ENCODE data around the gene GCGR. TPM values are rescaled to one million over a fixed set of nuclear protein-coding genes. Genes with fewer than 3 reads are reported as not detected.

The GCGR gene
- total RNA-seq, 1 experiment from 2014 or later, result 1.4 TPM

DNA sequence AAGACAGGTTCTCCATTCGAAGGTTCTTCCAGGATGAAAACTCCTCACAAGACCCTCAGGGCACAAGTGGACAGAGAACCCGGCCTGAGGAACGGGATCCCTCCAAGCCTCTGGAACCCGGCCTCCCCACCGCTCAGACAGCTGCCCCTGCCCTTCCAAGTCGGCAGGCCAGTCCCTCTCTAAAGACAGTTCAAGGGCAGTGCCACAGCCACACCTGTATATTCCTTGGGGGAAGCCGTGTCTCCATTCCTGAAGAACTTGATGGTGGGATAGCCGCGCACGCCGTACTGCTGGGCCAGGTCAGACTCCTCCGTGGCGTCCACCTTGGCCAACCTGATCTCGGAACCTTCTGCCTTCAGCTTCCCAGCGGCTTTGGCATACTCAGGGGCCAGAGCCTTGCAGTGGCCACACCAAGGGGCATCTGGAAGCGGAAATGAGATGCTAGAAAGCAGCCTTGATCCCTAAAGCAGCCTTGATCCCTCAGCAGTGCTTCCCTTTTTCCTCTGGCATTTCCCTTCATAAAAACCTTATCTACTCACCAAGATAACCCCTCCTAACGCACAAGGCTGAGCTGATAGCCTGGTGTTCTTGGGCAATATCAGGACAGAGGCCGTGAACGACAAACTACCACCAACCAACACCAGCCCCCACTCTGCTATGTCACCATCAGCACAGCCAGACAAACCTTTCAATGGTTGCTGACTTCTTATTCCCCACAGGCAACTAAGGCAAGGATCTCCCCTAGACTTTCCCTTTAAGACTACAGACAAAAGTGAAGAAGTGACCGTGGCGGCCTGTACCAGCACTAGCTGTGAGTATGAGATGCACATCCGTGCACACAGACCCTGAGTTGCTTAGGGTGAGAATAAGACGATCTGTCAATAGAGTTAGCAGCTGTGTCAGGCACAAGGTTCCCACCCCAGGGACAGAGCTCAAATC lies 55.3 kb downstream of the GCGR start:
- peaks cover 43% of the 10 kb centered on the region for H3K36me3 Mint-ChIP-seq
- H3K27ac Mint-ChIP-seq, result peak overlapping the region; percentile 85
- ATAC-seq, result no peak
- 0 out of 2 replicates have a peak, but pooled peaks have one; percentile 13 for TF ChIP-seq SMAD3 (CRISPR knock-in tag; IDR thresholded peaks at IDR 0.05; ENCODE audit: borderline replicate concordance)
- TF ChIP-seq, protein P1, sequence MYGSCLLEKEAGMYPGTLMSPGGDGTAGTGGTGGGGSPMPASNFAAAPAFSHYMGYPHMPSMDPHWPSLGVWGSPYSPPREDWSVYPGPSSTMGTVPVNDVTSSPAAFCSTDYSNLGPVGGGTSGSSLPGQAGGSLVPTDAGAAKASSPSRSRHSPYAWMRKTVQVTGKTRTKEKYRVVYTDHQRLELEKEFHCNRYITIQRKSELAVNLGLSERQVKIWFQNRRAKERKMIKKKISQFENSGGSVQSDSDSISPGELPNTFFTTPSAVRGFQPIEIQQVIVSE (CRISPR knock-in tag; IDR thresholded peaks at IDR 0.05; ENCODE audit: borderline replicate concordance), result no peak
- TF ChIP-seq ZNF232 (CRISPR knock-in tag; IDR thresholded peaks at IDR 0.05), result 0 out of 2 replicates have a peak, but pooled peaks have one; percentile 36
- TF ChIP-seq, protein P2, sequence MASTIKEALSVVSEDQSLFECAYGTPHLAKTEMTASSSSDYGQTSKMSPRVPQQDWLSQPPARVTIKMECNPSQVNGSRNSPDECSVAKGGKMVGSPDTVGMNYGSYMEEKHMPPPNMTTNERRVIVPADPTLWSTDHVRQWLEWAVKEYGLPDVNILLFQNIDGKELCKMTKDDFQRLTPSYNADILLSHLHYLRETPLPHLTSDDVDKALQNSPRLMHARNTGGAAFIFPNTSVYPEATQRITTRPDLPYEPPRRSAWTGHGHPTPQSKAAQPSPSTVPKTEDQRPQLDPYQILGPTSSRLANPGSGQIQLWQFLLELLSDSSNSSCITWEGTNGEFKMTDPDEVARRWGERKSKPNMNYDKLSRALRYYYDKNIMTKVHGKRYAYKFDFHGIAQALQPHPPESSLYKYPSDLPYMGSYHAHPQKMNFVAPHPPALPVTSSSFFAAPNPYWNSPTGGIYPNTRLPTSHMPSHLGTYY (CRISPR knock-in tag; IDR thresholded peaks at IDR 0.05), result no peak
- TF ChIP-seq, protein P3, sequence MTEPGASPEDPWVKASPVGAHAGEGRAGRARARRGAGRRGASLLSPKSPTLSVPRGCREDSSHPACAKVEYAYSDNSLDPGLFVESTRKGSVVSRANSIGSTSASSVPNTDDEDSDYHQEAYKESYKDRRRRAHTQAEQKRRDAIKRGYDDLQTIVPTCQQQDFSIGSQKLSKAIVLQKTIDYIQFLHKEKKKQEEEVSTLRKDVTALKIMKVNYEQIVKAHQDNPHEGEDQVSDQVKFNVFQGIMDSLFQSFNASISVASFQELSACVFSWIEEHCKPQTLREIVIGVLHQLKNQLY (CRISPR knock-in tag; IDR thresholded peaks at IDR 0.05), result no peak
- H3K9me3 Mint-ChIP-seq, result no peaks in the 10 kb centered on the region
- CTCF ChIA-PET, result interaction anchor here (0.7 to 1.5 kb wide), 2 partner anchors 10 kb away, joined by 3 to 6 read pairs; no protein-coding TSS in a partner anchor
- peak overlapping the region; percentile 87 for H3K4me3 Mint-ChIP-seq
- no peaks in the 10 kb centered on the region; the same call in 1 of the 2 replicates for H3K27me3 Mint-ChIP-seq (ENCODE audit: low read depth)
- H3K4me1 Mint-ChIP-seq, result peaks cover 25% of the 10 kb centered on the region
- no peak for DNase-seq (ENCODE audit: low spot score)
- POLR2A ChIA-PET, result interaction anchor here (0.5 kb wide), 1 partner anchor 461 kb away, joined by 3 read pairs; no protein-coding TSS in a partner anchor

DNA sequence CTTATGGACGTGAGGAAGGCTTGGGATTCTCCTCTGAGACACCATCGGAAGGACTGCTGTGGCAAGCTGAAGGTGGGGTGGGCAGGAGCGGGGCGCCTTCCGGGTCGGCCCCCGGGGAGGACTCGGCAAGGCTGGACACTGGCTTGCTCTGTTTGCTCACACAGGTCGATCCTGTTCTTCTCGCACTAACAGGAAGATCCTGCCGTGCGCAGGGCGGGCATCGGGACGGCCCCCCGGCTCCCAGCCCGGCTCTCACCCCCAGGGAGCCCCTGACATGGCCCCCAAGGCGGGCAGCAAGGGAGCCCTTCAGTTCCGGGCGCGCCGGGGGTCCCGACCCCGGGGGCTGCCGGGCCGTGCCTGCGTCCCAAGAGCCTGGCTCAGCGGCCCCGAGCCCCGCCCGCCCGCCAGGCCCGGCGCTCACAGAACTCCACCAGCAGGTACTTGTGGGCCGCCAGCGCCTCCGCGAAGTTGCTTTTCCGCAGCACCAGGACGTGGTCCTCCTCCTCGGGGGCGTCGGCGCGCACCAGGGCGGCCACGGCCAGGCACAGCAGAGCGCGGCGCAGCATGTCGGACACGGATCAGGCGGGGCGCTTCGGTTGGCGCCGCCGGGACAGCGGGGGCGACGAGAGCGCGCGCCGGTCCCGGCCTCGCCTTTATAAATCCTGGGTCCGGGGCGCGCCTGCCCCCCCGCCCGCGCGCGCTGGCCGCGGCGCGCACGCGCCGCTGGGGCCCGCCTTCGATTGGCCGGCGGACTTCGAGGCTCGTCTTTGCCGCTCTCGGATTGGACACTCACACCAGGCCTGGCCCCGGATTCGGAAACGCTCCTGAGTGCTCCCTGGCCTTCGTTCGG lies 56.2 kb downstream of the GCGR start, which contains the start of gene P4HB:
Gene P4HB (minus strand): TSS at position 630 of the 850 bp plus-strand sequence. CDS start 64 bp downstream, at position 566.
- POLR2A ChIA-PET, result interaction anchor here (1.6 kb wide), 1 partner anchor 10 kb away, joined by 12 read pairs; no protein-coding TSS in a partner anchor
- peaks cover 36% of the 10 kb centered on the region for H3K36me3 Mint-ChIP-seq
- CTCF ChIA-PET, result interaction anchor here (0.7 to 1.0 kb wide), 3 partner anchors 9 to 149 kb away, joined by 3 to 12 read pairs (median 4); no protein-coding TSS in a partner anchor
- TF ChIP-seq, protein P4, sequence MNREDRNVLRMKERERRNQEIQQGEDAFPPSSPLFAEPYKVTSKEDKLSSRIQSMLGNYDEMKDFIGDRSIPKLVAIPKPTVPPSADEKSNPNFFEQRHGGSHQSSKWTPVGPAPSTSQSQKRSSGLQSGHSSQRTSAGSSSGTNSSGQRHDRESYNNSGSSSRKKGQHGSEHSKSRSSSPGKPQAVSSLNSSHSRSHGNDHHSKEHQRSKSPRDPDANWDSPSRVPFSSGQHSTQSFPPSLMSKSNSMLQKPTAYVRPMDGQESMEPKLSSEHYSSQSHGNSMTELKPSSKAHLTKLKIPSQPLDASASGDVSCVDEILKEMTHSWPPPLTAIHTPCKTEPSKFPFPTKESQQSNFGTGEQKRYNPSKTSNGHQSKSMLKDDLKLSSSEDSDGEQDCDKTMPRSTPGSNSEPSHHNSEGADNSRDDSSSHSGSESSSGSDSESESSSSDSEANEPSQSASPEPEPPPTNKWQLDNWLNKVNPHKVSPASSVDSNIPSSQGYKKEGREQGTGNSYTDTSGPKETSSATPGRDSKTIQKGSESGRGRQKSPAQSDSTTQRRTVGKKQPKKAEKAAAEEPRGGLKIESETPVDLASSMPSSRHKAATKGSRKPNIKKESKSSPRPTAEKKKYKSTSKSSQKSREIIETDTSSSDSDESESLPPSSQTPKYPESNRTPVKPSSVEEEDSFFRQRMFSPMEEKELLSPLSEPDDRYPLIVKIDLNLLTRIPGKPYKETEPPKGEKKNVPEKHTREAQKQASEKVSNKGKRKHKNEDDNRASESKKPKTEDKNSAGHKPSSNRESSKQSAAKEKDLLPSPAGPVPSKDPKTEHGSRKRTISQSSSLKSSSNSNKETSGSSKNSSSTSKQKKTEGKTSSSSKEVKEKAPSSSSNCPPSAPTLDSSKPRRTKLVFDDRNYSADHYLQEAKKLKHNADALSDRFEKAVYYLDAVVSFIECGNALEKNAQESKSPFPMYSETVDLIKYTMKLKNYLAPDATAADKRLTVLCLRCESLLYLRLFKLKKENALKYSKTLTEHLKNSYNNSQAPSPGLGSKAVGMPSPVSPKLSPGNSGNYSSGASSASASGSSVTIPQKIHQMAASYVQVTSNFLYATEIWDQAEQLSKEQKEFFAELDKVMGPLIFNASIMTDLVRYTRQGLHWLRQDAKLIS (CRISPR knock-in tag; IDR thresholded peaks at IDR 0.05; ENCODE audit: borderline replicate concordance), result no peak
- TF ChIP-seq ZNF219 (CRISPR knock-in tag; IDR thresholded peaks at IDR 0.05; ENCODE audit: borderline replicate concordance) (no peak), CREB1 (CRISPR knock-in tag; IDR thresholded peaks at IDR 0.05) (no peak), JUN (CRISPR knock-in tag; IDR thresholded peaks at IDR 0.05) (no peak), FOXK1 (CRISPR knock-in tag; IDR thresholded peaks at IDR 0.05) (no peak)
- TF ChIP-seq, protein P5, sequence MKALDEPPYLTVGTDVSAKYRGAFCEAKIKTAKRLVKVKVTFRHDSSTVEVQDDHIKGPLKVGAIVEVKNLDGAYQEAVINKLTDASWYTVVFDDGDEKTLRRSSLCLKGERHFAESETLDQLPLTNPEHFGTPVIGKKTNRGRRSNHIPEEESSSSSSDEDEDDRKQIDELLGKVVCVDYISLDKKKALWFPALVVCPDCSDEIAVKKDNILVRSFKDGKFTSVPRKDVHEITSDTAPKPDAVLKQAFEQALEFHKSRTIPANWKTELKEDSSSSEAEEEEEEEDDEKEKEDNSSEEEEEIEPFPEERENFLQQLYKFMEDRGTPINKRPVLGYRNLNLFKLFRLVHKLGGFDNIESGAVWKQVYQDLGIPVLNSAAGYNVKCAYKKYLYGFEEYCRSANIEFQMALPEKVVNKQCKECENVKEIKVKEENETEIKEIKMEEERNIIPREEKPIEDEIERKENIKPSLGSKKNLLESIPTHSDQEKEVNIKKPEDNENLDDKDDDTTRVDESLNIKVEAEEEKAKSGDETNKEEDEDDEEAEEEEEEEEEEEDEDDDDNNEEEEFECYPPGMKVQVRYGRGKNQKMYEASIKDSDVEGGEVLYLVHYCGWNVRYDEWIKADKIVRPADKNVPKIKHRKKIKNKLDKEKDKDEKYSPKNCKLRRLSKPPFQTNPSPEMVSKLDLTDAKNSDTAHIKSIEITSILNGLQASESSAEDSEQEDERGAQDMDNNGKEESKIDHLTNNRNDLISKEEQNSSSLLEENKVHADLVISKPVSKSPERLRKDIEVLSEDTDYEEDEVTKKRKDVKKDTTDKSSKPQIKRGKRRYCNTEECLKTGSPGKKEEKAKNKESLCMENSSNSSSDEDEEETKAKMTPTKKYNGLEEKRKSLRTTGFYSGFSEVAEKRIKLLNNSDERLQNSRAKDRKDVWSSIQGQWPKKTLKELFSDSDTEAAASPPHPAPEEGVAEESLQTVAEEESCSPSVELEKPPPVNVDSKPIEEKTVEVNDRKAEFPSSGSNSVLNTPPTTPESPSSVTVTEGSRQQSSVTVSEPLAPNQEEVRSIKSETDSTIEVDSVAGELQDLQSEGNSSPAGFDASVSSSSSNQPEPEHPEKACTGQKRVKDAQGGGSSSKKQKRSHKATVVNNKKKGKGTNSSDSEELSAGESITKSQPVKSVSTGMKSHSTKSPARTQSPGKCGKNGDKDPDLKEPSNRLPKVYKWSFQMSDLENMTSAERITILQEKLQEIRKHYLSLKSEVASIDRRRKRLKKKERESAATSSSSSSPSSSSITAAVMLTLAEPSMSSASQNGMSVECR (CRISPR knock-in tag; IDR thresholded peaks at IDR 0.05; ENCODE audit: borderline replicate concordance), result peak; percentile 77
- TF ChIP-seq, protein P6, sequence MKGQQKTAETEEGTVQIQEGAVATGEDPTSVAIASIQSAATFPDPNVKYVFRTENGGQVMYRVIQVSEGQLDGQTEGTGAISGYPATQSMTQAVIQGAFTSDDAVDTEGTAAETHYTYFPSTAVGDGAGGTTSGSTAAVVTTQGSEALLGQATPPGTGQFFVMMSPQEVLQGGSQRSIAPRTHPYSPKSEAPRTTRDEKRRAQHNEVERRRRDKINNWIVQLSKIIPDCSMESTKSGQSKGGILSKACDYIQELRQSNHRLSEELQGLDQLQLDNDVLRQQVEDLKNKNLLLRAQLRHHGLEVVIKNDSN (CRISPR knock-in tag; IDR thresholded peaks at IDR 0.05), result 0 out of 2 replicates have a peak, but pooled peaks have one; percentile 20
- TF ChIP-seq, protein P7, sequence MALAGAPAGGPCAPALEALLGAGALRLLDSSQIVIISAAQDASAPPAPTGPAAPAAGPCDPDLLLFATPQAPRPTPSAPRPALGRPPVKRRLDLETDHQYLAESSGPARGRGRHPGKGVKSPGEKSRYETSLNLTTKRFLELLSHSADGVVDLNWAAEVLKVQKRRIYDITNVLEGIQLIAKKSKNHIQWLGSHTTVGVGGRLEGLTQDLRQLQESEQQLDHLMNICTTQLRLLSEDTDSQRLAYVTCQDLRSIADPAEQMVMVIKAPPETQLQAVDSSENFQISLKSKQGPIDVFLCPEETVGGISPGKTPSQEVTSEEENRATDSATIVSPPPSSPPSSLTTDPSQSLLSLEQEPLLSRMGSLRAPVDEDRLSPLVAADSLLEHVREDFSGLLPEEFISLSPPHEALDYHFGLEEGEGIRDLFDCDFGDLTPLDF (CRISPR knock-in tag; IDR thresholded peaks at IDR 0.05), result no peak
- TF ChIP-seq, protein P8, sequence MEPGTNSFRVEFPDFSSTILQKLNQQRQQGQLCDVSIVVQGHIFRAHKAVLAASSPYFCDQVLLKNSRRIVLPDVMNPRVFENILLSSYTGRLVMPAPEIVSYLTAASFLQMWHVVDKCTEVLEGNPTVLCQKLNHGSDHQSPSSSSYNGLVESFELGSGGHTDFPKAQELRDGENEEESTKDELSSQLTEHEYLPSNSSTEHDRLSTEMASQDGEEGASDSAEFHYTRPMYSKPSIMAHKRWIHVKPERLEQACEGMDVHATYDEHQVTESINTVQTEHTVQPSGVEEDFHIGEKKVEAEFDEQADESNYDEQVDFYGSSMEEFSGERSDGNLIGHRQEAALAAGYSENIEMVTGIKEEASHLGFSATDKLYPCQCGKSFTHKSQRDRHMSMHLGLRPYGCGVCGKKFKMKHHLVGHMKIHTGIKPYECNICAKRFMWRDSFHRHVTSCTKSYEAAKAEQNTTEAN (CRISPR knock-in tag; IDR thresholded peaks at IDR 0.05), result no peak

More for the DNA sequence above, 56.2 kb downstream of the GCGR start, which contains the start of gene P4HB:
- ATAC-seq, result no peak
- peak within 1 kb of the TSS; percentile 98 for H3K27ac Mint-ChIP-seq
- H3K4me3 Mint-ChIP-seq, result peak within 1 kb of the TSS; percentile 95
- H3K27me3 Mint-ChIP-seq (ENCODE audit: low read depth), result no peaks in the 10 kb centered on the region; the same call in 1 of the 2 replicates
- DNase-seq (ENCODE audit: low spot score), result no peak
- no peaks in the 10 kb centered on the region for H3K9me3 Mint-ChIP-seq
- H3K4me1 Mint-ChIP-seq, result peaks cover 25% of the 10 kb centered on the region

All from WTC11 (cell line).